ENCODE results near the gene MAPKAP1.

MAPKAP1 gene

DNA sequence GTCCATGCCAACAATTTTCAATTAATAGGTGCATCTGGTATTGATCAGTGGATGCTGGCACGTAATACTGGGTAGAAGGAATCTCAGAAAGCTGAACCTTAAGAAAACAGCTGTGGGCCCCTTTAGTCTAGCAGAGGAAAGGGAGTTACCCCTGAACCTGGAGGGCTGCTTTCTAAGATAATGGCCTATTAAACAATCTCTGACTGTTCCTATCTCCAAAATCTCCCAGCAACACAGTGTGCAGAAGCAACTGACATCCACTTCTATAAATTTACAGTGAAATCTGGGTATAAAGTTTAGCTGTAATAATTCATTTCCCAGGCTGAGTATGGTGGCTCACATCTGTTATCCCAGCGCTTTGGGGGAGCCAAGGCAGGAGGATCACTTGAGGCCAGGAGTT, 198.8 kb downstream of the MAPKAP1 start:
- TF ChIP-seq, protein P1, sequence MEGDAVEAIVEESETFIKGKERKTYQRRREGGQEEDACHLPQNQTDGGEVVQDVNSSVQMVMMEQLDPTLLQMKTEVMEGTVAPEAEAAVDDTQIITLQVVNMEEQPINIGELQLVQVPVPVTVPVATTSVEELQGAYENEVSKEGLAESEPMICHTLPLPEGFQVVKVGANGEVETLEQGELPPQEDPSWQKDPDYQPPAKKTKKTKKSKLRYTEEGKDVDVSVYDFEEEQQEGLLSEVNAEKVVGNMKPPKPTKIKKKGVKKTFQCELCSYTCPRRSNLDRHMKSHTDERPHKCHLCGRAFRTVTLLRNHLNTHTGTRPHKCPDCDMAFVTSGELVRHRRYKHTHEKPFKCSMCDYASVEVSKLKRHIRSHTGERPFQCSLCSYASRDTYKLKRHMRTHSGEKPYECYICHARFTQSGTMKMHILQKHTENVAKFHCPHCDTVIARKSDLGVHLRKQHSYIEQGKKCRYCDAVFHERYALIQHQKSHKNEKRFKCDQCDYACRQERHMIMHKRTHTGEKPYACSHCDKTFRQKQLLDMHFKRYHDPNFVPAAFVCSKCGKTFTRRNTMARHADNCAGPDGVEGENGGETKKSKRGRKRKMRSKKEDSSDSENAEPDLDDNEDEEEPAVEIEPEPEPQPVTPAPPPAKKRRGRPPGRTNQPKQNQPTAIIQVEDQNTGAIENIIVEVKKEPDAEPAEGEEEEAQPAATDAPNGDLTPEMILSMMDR (IDR thresholded peaks at IDR 0.05; ENCODE audit: insufficient read depth, low read depth, low read length, missing control alignments) = no peak
- DNase-seq (ENCODE audit: low read depth) = no peak
- no peak overlapping the region for H3K4me3 ChIP-seq (ENCODE audit: low read depth, low read length)

DNA sequence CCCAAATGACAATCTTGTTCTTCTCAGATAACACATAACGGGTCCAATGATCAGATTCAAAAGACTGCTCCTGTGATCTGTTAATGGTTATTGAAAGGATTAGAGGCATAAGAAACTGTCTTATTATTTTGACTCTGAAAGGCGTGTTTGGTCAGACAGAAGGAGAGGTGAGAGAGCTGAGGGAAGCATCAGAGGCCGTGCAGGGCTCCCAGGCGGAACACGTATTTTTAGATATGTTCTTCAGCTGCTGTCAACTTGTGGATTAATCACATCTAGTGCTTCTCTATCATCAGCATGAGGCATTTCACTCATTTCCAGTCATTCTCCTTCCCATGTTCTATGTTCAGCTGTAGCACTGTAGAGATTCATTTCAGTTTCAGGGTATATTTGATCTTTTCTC, 199.8 kb downstream of the MAPKAP1 start:
- H3K4me3 ChIP-seq (ENCODE audit: low read depth, low read length) = no peak overlapping the region
- DNase-seq (ENCODE audit: low read depth) = no peak
- TF ChIP-seq, protein P1 (IDR thresholded peaks at IDR 0.05; ENCODE audit: insufficient read depth, low read depth, low read length, missing control alignments) = no peak

DNA sequence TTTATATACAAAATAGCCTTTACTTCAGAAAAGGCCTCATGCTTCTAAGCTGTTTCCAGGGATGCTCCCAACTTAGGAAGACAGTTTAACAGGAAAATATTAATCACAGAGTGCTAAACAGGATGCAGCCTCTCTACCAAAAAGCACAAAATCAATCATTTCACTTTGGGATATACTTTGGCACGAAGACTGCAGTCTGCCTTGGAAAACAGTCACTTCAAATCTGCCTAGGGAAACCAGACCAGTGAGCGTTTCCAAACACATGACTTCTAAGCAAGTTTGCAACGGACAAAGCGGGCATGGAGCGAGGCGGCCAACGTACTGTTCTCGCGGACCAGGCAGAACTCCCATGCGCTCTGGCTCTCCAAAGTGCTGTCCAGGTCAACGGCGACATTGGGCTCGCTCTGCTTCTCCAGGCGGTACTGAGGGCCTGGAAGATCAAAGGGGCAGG, 201.0 kb downstream of the MAPKAP1 start:
- TF ChIP-seq, protein P1 (IDR thresholded peaks at IDR 0.05; ENCODE audit: insufficient read depth, low read depth, low read length, missing control alignments) = no peak
- H3K4me3 ChIP-seq (ENCODE audit: low read depth, low read length) = no peak overlapping the region
- no peak for DNase-seq (ENCODE audit: low read depth)

DNA sequence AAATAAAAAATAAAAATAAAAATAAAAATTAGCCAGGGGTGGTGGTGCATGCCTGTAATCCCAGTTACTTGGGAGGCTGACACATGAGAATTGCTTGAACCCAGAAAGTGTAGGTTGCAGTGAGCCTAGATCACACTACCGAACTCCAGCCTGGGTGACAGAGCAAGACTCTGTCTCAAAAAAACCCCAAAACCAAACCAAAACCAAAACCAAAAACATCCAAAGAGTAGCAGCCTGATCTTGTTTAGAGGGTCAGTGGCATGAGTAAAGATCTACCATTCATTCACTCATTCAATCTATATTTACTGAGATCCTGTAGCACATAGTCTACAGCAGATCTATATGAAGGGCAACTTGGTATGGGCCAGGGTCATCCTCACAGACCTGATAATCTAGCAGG, 202.4 kb downstream of the MAPKAP1 start:
- TF ChIP-seq, protein P1 (IDR thresholded peaks at IDR 0.05; ENCODE audit: insufficient read depth, low read depth, low read length, missing control alignments) = no peak
- DNase-seq (ENCODE audit: low read depth) = no peak
- H3K4me3 ChIP-seq (ENCODE audit: low read depth, low read length) = no peak overlapping the region

DNA sequence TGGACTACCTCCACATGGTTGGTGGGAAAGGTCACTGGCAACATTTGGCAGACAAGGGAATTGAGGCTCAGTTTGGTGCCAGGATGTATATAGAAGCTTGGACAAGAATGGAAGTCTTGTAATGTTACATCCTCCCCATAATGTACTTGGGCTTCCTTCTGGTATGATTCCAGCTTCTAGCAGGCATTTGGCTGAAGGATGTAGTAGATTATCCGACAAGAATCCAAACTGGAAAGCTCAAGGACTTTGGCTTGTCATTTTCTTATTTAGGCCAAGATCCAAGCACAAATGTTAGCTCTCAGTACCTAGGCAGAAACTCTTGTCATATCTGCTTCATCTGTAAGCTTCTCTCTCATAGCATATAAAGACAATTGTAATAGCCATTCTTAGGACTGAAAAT, 209.1 kb downstream of the MAPKAP1 start:
- TF ChIP-seq, protein P1 (IDR thresholded peaks at IDR 0.05; ENCODE audit: insufficient read depth, low read depth, low read length, missing control alignments) = no peak
- no peak overlapping the region for H3K4me3 ChIP-seq (ENCODE audit: low read depth, low read length)
- no peak for DNase-seq (ENCODE audit: low read depth)

DNA sequence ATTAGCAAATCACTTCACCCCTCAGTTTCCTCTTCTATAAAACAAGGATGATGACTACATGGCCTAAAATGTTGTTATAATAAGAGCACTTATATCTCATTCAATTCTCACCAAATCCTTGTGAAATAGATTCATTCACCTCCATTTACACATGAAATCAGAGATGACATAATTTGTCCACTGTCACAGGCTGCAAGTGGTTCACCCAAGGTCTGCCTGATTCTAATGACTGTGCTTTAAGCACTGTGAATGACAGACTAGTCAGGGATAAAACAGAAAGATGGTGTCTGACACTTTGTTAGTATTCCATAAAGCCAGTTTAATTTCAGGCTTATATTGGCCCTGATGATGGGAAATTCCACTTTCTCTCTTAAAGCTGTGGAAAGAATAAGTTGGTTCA, 209.5 kb downstream of the MAPKAP1 start:
- no peak for DNase-seq (ENCODE audit: low read depth)
- no peak overlapping the region for H3K4me3 ChIP-seq (ENCODE audit: low read depth, low read length)
- TF ChIP-seq, protein P1 (IDR thresholded peaks at IDR 0.05; ENCODE audit: insufficient read depth, low read depth, low read length, missing control alignments) = no peak

DNA sequence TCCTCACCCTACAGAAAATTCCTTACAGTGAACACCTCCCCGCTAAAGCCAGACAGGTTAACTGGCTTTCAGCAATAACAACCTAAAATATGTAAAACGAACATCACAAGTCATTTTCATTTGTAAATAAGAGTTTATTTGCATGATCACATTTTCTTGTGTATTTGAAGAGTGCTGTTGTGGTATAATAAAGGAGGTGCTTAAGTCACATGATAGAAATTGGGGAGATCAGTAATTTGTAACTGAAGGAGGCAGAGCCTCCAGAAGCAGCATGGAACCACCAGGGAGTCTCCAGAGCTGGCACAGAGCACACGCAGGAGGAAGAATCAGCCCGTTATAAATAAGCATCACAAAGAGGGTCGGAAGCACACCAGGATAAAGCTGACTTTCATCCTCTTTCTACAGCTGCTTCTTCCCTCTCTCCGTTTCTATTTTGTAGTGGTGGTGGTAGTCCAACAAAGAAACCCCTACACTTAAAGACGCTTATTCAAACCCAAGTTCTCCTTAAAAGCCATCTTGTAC, 210.6 kb downstream of the MAPKAP1 start:
- no peak overlapping the region for H3K4me3 ChIP-seq (ENCODE audit: low read depth, low read length)
- TF ChIP-seq, protein P1 (IDR thresholded peaks at IDR 0.05; ENCODE audit: insufficient read depth, low read depth, low read length, missing control alignments) = no peak
- DNase-seq (ENCODE audit: low read depth) = no peak
